GM19455 (cell line): Measurements from ENCODE around the gene MYOG.

Source experiments
- ATAC-seq: cut with Tn5 transposase; IDR thresholded peaks from one replicate; pipeline ENCODE4 v1.9.1; 2021; ENCODE audit not compliant: unreplicated experiment

MYOG gene

GRCh38 chr1:203034422-203035110 lies 51.2 kb downstream of the MYOG start:
- ATAC-seq, result no peak

GRCh38 chr1:203033917-203034316 lies 51.9 kb downstream of the MYOG start:
- ATAC-seq, result no peak

- no peak for ATAC-seq
These were observed 52.5 kb downstream of the MYOG start for GRCh38 chr1:203033287-203033686.
